Heart left ventricle (tissue), 13 donors: Measurements from ENCODE around the gene SFTPA2.
"Not testable (repeated sequence)": the region's sequence is repeated elsewhere in the genome, so short reads cannot be mapped to it uniquely, and the experiment has no call there.

Experiments
- CTCF ChIP-seq, 12 donors: fragments of 200-600 bp; sonication (generic) in 4 of 12; IDR thresholded peaks; one replicate each; pipeline versions ENCODE4 v1.5.0 to v1.8.0; 2018 to 2022; ENCODE audit warnings: antibody characterized with exemption in 12 of 12, mild to moderate bottlenecking in 5 of 12
- POLR2A ChIP-seq, 2 donors: fragments of 450-650 bp; IDR thresholded peaks; one replicate each; pipeline ENCODE4 v1.6.1; 2017; ENCODE audit warnings: antibody characterized with exemption in 2 of 2, mild to moderate bottlenecking in 2 of 2, moderate library complexity in 2 of 2
- donor health status: ischemic (EF 13 %, LVEDD 7.1; RV severe dilation, severe dysfunction).
- donor health status: DM: no; HTN: yes; CAD: no.
- donor health status: DM: no; HTN: no; CAD: no.
- donor health status: ischemic (EF 25% LVEDD 6.9; RV normal size, moderate dysfunction).
- donor health status: ischemic (EF 25% LVEDD 5.7; RV mildly dilated, moderate dysfunction).
- donor health status: ischemic (EF 35%, LVEDD 5.7; RV mildly dilated, moderate dysfunction).
- donor health status: nonischemic (EF 11% LVEDD 7.7; RV severe dilation, severe dysfunction).
- donor health status: DM: yes; HTN: yes; CAD: no.
- donor health status: PGD.
- donor health status: ischemic (EF 29% LVEDD 5.4; RV normal size, mild dysfunction).
- donor health status: nonischemic (EF 23%, LVEDD 6.1; RV moderate dilation, normal function).

- TF ChIP-seq CTCF, POLR2A (IDR thresholded peaks at IDR 0.05): not testable (repeated sequence)
These were observed 26.9 kb downstream of the SFTPA2 start for GRCh38 chr10:79533142-79533902.
